ENCODE measurements around the gene KCNT1.

Gene KCNT1

DNA sequence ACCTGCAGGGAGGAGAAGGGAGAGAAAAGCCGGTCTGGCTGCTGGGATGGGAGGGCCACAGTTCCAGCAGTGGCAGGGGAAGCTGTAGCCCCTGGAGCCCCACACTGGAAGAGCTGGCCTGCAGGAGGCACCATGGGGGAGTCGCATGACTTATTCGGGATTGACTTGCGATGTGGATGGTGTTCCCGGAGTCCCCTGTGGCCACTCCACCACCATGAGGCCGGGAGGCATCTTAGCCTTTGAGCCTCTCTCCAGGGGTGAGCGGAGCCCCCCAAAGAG is 92.0 kb downstream of the KCNT1 start:
- WGBS, 2 donors (ENCODE audit: extremely low coverage in 2 of 2, insufficient read length in 2 of 2, insufficient replicate concordance in 1 of 2): no CpG with 5 or more reads among the region's 7 CpGs
- no peak overlapping the region for H4K8ac ChIP-seq (ENCODE audit: low read depth, low read length)
- H3K36me3 ChIP-seq (replicated peaks in 1 of 2; ENCODE audit: control insufficient read depth in 2 of 2, insufficient read depth in 2 of 2, low read length in 2 of 2): no peaks in the 10 kb centered on the region
- H2AK5ac ChIP-seq (ENCODE audit: low read depth, low read length): peak overlapping the region; percentile 63
- no peak overlapping the region for H3K4ac ChIP-seq (ENCODE audit: low read length)
- no peak overlapping the region for H3K4me3 ChIP-seq (ENCODE audit: low read length in 2 of 2)
- no peak overlapping the region for H2AFZ ChIP-seq (ENCODE audit: low read length)
- no peaks in the 10 kb centered on the region for H3K9me3 ChIP-seq (replicated peaks in 1 of 2; ENCODE audit: control insufficient read depth in 2 of 2, insufficient read depth in 1 of 2, low read depth in 1 of 2, low read length in 2 of 2)
- H2BK15ac ChIP-seq (ENCODE audit: low read length): no peak overlapping the region
- H3K27me3 ChIP-seq (ENCODE audit: control insufficient read depth in 3 of 3, insufficient read depth in 3 of 3, low read depth in 1 of 3, low read length in 3 of 3): peaks cover 0 to 30% (median 0%) of the 10 kb centered on the region in 3 experiments
- peak overlapping the region; percentile 91 for H3K23ac ChIP-seq (ENCODE audit: low read depth, low read length, poor library complexity)
- peak overlapping the region; percentile 56 for H3K14ac ChIP-seq (ENCODE audit: low read length)
- H3K9ac ChIP-seq (ENCODE audit: low read depth, low read length, poor library complexity): peak overlapping the region; percentile 60
- DNase-seq (ENCODE audit: low spot score): no peak
- H3K79me1 ChIP-seq (ENCODE audit: low read depth, low read length): no peaks in the 10 kb centered on the region
- H2BK5ac ChIP-seq (ENCODE audit: low read length): no peak overlapping the region
- no peak overlapping the region for H4K91ac ChIP-seq (ENCODE audit: low read depth, low read length, poor library complexity)
- no peak overlapping the region for H2BK120ac ChIP-seq (ENCODE audit: low read depth, low read length)
- no peak overlapping the region for H2BK12ac ChIP-seq (ENCODE audit: low read length)
- H3K18ac ChIP-seq (ENCODE audit: low read length): peak overlapping the region; percentile 83
- H3K4me2 ChIP-seq (ENCODE audit: insufficient read depth, low read length, poor library complexity, severe bottlenecking): no peak overlapping the region
- no peaks in the 10 kb centered on the region for H3K4me1 ChIP-seq (ENCODE audit: control insufficient read depth in 2 of 2, insufficient read depth in 1 of 2, low read depth in 1 of 2, low read length in 2 of 2)
- H3K27ac ChIP-seq (replicated peaks; ENCODE audit: low read length): no peak overlapping the region

DNA sequence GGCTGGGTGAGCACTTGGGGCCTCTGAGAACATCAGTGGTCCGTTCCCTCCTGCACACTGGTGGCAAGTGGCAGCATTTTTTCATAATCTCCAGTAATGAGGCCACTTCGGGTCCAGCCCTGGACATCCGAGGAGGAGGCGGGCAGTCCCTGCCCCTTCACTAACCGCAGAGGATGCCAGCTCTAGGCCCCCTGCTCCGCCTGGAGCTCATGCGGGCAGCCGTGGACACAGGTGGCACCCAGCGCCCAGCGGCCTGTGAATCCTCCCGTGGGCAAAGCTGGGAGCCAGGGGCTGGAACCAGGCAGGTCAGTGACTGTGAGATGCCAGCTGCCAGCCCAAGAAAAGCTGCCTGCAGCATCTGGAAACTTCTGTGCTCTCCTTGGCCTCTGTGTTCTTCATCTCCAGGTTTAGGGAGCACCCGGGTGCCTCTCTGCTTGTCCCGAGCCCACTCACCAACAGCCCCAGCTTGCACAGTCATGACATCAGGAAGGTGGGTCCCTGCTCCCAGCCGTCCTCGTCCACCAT is 92.4 kb downstream of the KCNT1 start:
- H3K79me1 ChIP-seq (ENCODE audit: low read depth, low read length): no peaks in the 10 kb centered on the region
- no peak overlapping the region for H3K4me3 ChIP-seq (ENCODE audit: low read length in 2 of 2)
- H3K4ac ChIP-seq (ENCODE audit: low read length): no peak overlapping the region
- H4K91ac ChIP-seq (ENCODE audit: low read depth, low read length, poor library complexity): no peak overlapping the region
- H3K4me1 ChIP-seq (ENCODE audit: control insufficient read depth in 2 of 2, insufficient read depth in 1 of 2, low read depth in 1 of 2, low read length in 2 of 2): no peaks in the 10 kb centered on the region
- peak overlapping the region; percentile 80 for H3K18ac ChIP-seq (ENCODE audit: low read length)
- H2BK120ac ChIP-seq (ENCODE audit: low read depth, low read length): no peak overlapping the region
- H4K8ac ChIP-seq (ENCODE audit: low read depth, low read length): no peak overlapping the region
- no peak overlapping the region for H2BK12ac ChIP-seq (ENCODE audit: low read length)
- no peak overlapping the region for H3K14ac ChIP-seq (ENCODE audit: low read length)
- H3K23ac ChIP-seq (ENCODE audit: low read depth, low read length, poor library complexity): peak overlapping the region; percentile 55
- H2BK15ac ChIP-seq (ENCODE audit: low read length): no peak overlapping the region
- H3K9ac ChIP-seq (ENCODE audit: low read depth, low read length, poor library complexity): no peak overlapping the region
- H2BK5ac ChIP-seq (ENCODE audit: low read length): no peak overlapping the region
- no peak overlapping the region for H3K4me2 ChIP-seq (ENCODE audit: insufficient read depth, low read length, poor library complexity, severe bottlenecking)
- DNase-seq (ENCODE audit: low spot score): no peak
- no peaks in the 10 kb centered on the region for H3K9me3 ChIP-seq (replicated peaks in 1 of 2; ENCODE audit: control insufficient read depth in 2 of 2, insufficient read depth in 1 of 2, low read depth in 1 of 2, low read length in 2 of 2)
- no peak overlapping the region for H2AFZ ChIP-seq (ENCODE audit: low read length)
- no CpG with 5 or more reads among the region's 15 CpGs for WGBS, 2 donors (ENCODE audit: extremely low coverage in 2 of 2, insufficient read length in 2 of 2, insufficient replicate concordance in 1 of 2)
- no peaks in the 10 kb centered on the region for H3K36me3 ChIP-seq (replicated peaks in 1 of 2; ENCODE audit: control insufficient read depth in 2 of 2, insufficient read depth in 2 of 2, low read length in 2 of 2)
- H3K27me3 ChIP-seq (ENCODE audit: control insufficient read depth in 3 of 3, insufficient read depth in 3 of 3, low read depth in 1 of 3, low read length in 3 of 3): peaks cover 0 to 26% (median 0%) of the 10 kb centered on the region in 3 experiments
- peak overlapping the region; percentile 63 for H2AK5ac ChIP-seq (ENCODE audit: low read depth, low read length)
- no peak overlapping the region for H3K27ac ChIP-seq (replicated peaks; ENCODE audit: low read length)

DNA sequence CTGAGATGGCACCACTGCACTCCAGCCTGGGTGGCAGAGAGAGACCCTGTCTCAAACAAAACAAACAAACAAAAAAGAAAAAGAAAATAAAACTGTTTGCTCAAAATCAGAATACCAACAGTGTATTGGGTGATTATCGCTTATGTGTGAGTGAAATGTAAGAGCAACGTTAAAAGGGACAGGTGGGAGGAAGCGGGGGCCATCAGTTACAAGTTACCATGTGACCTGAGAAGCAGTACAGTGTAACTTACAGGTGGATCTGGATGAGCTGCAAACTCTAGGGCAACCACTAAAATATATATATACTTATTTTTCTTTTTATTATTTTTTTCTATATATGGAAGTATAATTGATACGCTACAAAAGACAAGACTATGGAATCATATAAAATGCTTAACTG is 93.4 kb downstream of the KCNT1 start:
- Histone ChIP-seq H2BK5ac (ENCODE audit: low read length) (no peak overlapping the region), H3K4me2 (ENCODE audit: insufficient read depth, low read length, poor library complexity, severe bottlenecking) (no peak overlapping the region), H3K36me3 (replicated peaks in 1 of 2; ENCODE audit: control insufficient read depth in 2 of 2, insufficient read depth in 2 of 2, low read length in 2 of 2) (no peaks in the 10 kb centered on the region), H2BK15ac (ENCODE audit: low read length) (no peak overlapping the region), H3K23ac (ENCODE audit: low read depth, low read length, poor library complexity) (no peak overlapping the region), H3K27ac (replicated peaks; ENCODE audit: low read length) (no peak overlapping the region), H3K4ac (ENCODE audit: low read length) (no peak overlapping the region), H3K4me3 (ENCODE audit: low read length in 2 of 2) (no peak overlapping the region), H2BK12ac (ENCODE audit: low read length) (no peak overlapping the region), H2BK120ac (ENCODE audit: low read depth, low read length) (no peak overlapping the region), H3K79me1 (ENCODE audit: low read depth, low read length) (peaks cover 2% of the 10 kb centered on the region), H2AK5ac (ENCODE audit: low read depth, low read length) (no peak overlapping the region), H2AFZ (ENCODE audit: low read length) (no peak overlapping the region), H3K9me3 (replicated peaks in 1 of 2; ENCODE audit: control insufficient read depth in 2 of 2, insufficient read depth in 1 of 2, low read depth in 1 of 2, low read length in 2 of 2) (no peaks in the 10 kb centered on the region), H3K14ac (ENCODE audit: low read length) (no peak overlapping the region), H3K9ac (ENCODE audit: low read depth, low read length, poor library complexity) (no peak overlapping the region), H3K27me3 (ENCODE audit: control insufficient read depth in 3 of 3, insufficient read depth in 3 of 3, low read depth in 1 of 3, low read length in 3 of 3) (peaks cover 0 to 22% (median 0%) of the 10 kb centered on the region in 3 experiments), H4K91ac (ENCODE audit: low read depth, low read length, poor library complexity) (no peak overlapping the region), H3K4me1 (ENCODE audit: control insufficient read depth in 2 of 2, insufficient read depth in 1 of 2, low read depth in 1 of 2, low read length in 2 of 2) (no peaks in the 10 kb centered on the region), H3K18ac (ENCODE audit: low read length) (no peak overlapping the region), H4K8ac (ENCODE audit: low read depth, low read length) (no peak overlapping the region)
- DNase-seq (ENCODE audit: low spot score): no peak
- WGBS, 2 donors (ENCODE audit: extremely low coverage in 2 of 2, insufficient read length in 2 of 2, insufficient replicate concordance in 1 of 2): no CpG with 5 or more reads among the region's 4 CpGs

DNA sequence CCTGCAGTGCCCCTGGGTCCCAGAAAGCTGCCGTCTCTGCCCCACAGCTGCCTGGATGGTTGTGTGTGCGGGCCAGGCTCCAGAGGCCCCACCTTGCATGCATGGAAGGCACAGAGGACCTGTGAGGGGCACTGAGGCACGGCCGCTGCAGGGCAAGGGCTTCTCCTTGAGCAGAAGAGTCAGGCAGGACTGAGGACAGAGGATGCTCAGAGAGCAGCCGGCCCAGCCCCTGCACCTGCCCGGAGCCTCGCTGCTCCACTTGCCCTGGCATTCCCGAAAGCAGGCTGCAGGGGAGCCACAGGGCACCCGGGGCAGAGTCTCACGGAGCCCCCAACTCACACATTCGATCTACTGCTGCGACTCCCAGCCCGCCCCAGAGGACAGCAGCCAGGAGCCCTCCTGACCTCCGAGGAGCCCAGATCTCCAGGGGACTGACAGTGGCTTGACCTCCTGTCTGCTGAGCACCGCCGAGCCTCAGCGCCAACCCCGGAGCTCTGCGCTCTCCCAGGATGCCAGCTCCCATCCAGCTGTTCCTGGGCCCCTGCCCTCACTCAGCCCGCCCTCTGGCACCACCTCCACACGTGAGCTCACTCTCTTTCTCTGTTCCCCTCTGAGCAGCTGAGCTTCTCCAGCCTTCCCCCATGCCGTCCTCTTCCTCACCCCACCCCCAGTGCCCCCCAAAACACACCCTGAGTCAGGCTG is 95.0 kb downstream of the KCNT1 start:
- H2AK5ac ChIP-seq (ENCODE audit: low read depth, low read length): peak overlapping the region; percentile 84
- no peak overlapping the region for H3K4ac ChIP-seq (ENCODE audit: low read length)
- H2BK15ac ChIP-seq (ENCODE audit: low read length): peak overlapping the region; percentile 49
- peaks cover 0 to 14% (median 0%) of the 10 kb centered on the region in 3 experiments for H3K27me3 ChIP-seq (ENCODE audit: control insufficient read depth in 3 of 3, insufficient read depth in 3 of 3, low read depth in 1 of 3, low read length in 3 of 3)
- H3K36me3 ChIP-seq (replicated peaks in 1 of 2; ENCODE audit: control insufficient read depth in 2 of 2, insufficient read depth in 2 of 2, low read length in 2 of 2): no peaks in the 10 kb centered on the region
- H3K23ac ChIP-seq (ENCODE audit: low read depth, low read length, poor library complexity): peak overlapping the region; percentile 60
- H3K4me2 ChIP-seq (ENCODE audit: insufficient read depth, low read length, poor library complexity, severe bottlenecking): no peak overlapping the region
- H3K79me1 ChIP-seq (ENCODE audit: low read depth, low read length): peaks cover 2% of the 10 kb centered on the region
- WGBS, 2 donors (ENCODE audit: extremely low coverage in 2 of 2, insufficient read length in 2 of 2, insufficient replicate concordance in 1 of 2): no CpG with 5 or more reads among the region's 22 CpGs
- peak overlapping the region; percentile 71 for H3K14ac ChIP-seq (ENCODE audit: low read length)
- H3K9ac ChIP-seq (ENCODE audit: low read depth, low read length, poor library complexity): peak overlapping the region; percentile 21
- H2BK5ac ChIP-seq (ENCODE audit: low read length): peak overlapping the region; percentile 39
- H4K8ac ChIP-seq (ENCODE audit: low read depth, low read length): no peak overlapping the region
- no peak overlapping the region for H3K4me3 ChIP-seq (ENCODE audit: low read length in 2 of 2)
- H2AFZ ChIP-seq (ENCODE audit: low read length): no peak overlapping the region
- peak overlapping the region; percentile 43 for H4K91ac ChIP-seq (ENCODE audit: low read depth, low read length, poor library complexity)
- H3K27ac ChIP-seq (replicated peaks; ENCODE audit: low read length): no peak overlapping the region
- peak overlapping the region; percentile 41 for H2BK12ac ChIP-seq (ENCODE audit: low read length)
- H3K4me1 ChIP-seq (ENCODE audit: control insufficient read depth in 2 of 2, insufficient read depth in 1 of 2, low read depth in 1 of 2, low read length in 2 of 2): no peaks in the 10 kb centered on the region
- H3K9me3 ChIP-seq (replicated peaks in 1 of 2; ENCODE audit: control insufficient read depth in 2 of 2, insufficient read depth in 1 of 2, low read depth in 1 of 2, low read length in 2 of 2): peaks cover 0 to 2% of the 10 kb centered on the region in 2 donors
- H2BK120ac ChIP-seq (ENCODE audit: low read depth, low read length): no peak overlapping the region
- DNase-seq (ENCODE audit: low spot score): no peak
- H3K18ac ChIP-seq (ENCODE audit: low read length): peak overlapping the region; percentile 59
